Panc1 (cell line): Measurements from ENCODE around the gene TRAK2. TPM values are rescaled to one million over a fixed set of nuclear protein-coding genes. Genes with fewer than 3 reads are reported as not detected.

ENCODE experiments used
- ATAC-seq: fragments of 200-7000 bp; cut with Tn5 transposase; 2 replicates; pipeline ENCODE4 v1.9.1; 2020; ENCODE audit warnings: mild to moderate bottlenecking, moderate library complexity
- BruUV-seq: library from RNA; stranded (reverse); fragments of 400-500 nt; replicated peaks from 2 replicates; lab custom pipeline; 2021; lab: Mats Ljungman, UMichigan
- CTCF ChIA-PET: fragments of 300-600 bp; sonication (Branson Sonifier 250); formaldehyde crosslinking; loops from one replicate; lab custom pipeline; 2022; ENCODE audit warnings: antibody characterized with exemption; lab: Charles Lee
- POLR2A ChIA-PET: fragments of 300-600 bp; sonication (Branson Sonifier 250); formaldehyde crosslinking; loops from one replicate; lab custom pipeline; 2022; ENCODE audit warnings: antibody characterized with exemption; lab: Charles Lee
- DNase-seq: peaks from one replicate; pipeline ENCODE4 v3.0.0-alpha.2; 2010; ENCODE audit warnings: low read depth, low spot score
- H3K27ac ChIP-seq: 2 replicates; pipeline ENCODE4 v1.5.1; 2011; ENCODE audit warnings: mild to moderate bottlenecking, low read length, inconsistent platforms
- H3K27me3 ChIP-seq: fragments of 200-500 bp; sonication (Bioruptor generic); 2 replicates; pipeline ENCODE4 v1.6.0; 2014; ENCODE audit warnings: low read length, inconsistent platforms; ENCODE audit not compliant: control insufficient read depth, insufficient read depth
- H3K36me3 ChIP-seq: fragments of 200-500 bp; sonication (Bioruptor generic); 2 replicates; pipeline ENCODE4 v1.5.1; 2014; ENCODE audit warnings: inconsistent platforms, mild to moderate bottlenecking, low read length, moderate library complexity; ENCODE audit not compliant: control insufficient read depth, insufficient read depth
- H3K4me1 ChIP-seq: 2 replicates; pipeline ENCODE4 v1.5.1; 2011; ENCODE audit warnings: inconsistent platforms, mild to moderate bottlenecking, low read length, moderate library complexity; ENCODE audit not compliant: control insufficient read depth, insufficient read depth
- H3K4me3 ChIP-seq, 2 experiments: 2 replicates each; pipeline ENCODE4 v1.5.1; 2011 to 2012; ENCODE audit warnings: low read depth in 2 of 2, low read length in 2 of 2, mild to moderate bottlenecking in 2 of 2, inconsistent platforms in 1 of 2, moderate library complexity in 1 of 2
- H3K9me3 ChIP-seq: fragments of 200-500 bp; sonication (Bioruptor generic); 2 replicates; pipeline ENCODE4 v1.5.1; 2014; ENCODE audit warnings: low read depth, mild to moderate bottlenecking, inconsistent platforms, low read length, moderate library complexity; ENCODE audit not compliant: control insufficient read depth, insufficient read depth
- POLR2AphosphoS5 ChIP-seq: IDR thresholded peaks from 2 replicates; pipeline ENCODE4 v1.6.1; 2012; ENCODE audit warnings: mild to moderate bottlenecking, low read depth, low read length, moderate library complexity
- SIN3A ChIP-seq: IDR thresholded peaks from 2 replicates; pipeline ENCODE4 v1.6.1; 2012; ENCODE audit warnings: low read depth, mild to moderate bottlenecking, low read length, moderate library complexity, borderline replicate concordance; ENCODE audit not compliant: insufficient read depth
- TCF7L2 ChIP-seq: IDR thresholded peaks from 2 replicates; pipeline ENCODE4 v1.6.1; 2011; ENCODE audit warnings: mild to moderate bottlenecking, low read depth, low read length, inconsistent platforms
- in situ Hi-C: cut with HindIII; loops from 2 replicates; pipeline ENCODE4 v1.10.0; 2016; ENCODE audit warnings: low sequenced_read_pairs, low pct_unique_long_range_greater_than_20kb
- intact Hi-C: fragments of 100-400 bp; cut with micrococcal nuclease; formaldehyde crosslinking; loops from one replicate; pipeline ENCODE4 v1.10.0; 2022; ENCODE audit not compliant: unreplicated experiment
- total RNA-seq: library from RNA; stranded (reverse); gene quantifications from one replicate; pipeline ENCODE4 v1.2.1, GENCODE V29; 2021; ENCODE audit not compliant: unreplicated experiment
- TF ChIP-seq, protein P1 (sequence below): fragments of 450-650 bp; IDR thresholded peaks from 2 replicates; pipeline ENCODE4 v1.5.1; 2017; ENCODE audit warnings: mild to moderate bottlenecking
- TF ChIP-seq, protein P2 (sequence below), 2 experiments: IDR thresholded peaks; 2 replicates each; pipeline ENCODE4 v1.6.1; 2011 to 2012; ENCODE audit warnings: low read depth in 2 of 2, control low read depth in 1 of 2, low read length in 1 of 2, mild to moderate bottlenecking in 1 of 2, moderate library complexity in 1 of 2; ENCODE audit not compliant: insufficient read depth in 1 of 2

The TRAK2 gene
- total RNA-seq, 1 experiment from 2014 or later = 35.7 TPM

DNA sequence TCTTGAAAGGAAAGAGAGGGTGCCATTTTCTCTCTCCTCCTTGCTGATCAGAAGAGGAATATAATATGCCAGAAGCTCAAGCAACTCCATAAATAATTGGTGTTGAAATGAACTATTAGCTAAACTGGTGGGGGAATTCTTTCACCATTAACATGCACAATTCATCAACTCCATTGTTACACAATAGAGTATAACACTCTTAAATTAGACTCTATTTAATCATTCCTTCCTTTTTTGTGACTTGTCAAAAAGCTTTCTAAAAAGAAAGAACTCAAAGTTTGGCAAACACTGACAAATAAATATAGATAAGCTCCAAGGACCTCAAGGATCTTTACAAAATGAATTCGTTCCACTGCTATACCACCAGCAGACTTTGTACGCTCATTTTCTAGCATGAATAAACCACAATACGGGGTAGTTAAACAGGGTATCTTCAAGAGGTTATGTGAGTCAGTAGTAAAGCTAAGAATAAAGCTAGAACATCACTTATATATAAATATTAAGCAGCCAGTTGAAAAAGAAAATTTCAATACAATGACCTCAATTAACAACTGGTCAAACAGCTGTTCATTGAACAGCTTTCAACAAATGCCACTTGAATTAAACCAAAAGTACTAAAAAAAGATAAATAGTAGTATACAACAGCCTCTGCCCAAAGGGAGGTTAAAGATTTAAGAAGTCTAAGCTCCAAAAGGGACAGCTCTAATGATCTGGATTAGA lies 6.4 kb downstream of the TRAK2 start:
- no peak for TF ChIP-seq TCF7L2
- TF ChIP-seq, protein P1, sequence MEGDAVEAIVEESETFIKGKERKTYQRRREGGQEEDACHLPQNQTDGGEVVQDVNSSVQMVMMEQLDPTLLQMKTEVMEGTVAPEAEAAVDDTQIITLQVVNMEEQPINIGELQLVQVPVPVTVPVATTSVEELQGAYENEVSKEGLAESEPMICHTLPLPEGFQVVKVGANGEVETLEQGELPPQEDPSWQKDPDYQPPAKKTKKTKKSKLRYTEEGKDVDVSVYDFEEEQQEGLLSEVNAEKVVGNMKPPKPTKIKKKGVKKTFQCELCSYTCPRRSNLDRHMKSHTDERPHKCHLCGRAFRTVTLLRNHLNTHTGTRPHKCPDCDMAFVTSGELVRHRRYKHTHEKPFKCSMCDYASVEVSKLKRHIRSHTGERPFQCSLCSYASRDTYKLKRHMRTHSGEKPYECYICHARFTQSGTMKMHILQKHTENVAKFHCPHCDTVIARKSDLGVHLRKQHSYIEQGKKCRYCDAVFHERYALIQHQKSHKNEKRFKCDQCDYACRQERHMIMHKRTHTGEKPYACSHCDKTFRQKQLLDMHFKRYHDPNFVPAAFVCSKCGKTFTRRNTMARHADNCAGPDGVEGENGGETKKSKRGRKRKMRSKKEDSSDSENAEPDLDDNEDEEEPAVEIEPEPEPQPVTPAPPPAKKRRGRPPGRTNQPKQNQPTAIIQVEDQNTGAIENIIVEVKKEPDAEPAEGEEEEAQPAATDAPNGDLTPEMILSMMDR = no peak
- TF ChIP-seq SIN3A = no peak
- TF ChIP-seq POLR2AphosphoS5 = no peak
- TF ChIP-seq, protein P2, sequence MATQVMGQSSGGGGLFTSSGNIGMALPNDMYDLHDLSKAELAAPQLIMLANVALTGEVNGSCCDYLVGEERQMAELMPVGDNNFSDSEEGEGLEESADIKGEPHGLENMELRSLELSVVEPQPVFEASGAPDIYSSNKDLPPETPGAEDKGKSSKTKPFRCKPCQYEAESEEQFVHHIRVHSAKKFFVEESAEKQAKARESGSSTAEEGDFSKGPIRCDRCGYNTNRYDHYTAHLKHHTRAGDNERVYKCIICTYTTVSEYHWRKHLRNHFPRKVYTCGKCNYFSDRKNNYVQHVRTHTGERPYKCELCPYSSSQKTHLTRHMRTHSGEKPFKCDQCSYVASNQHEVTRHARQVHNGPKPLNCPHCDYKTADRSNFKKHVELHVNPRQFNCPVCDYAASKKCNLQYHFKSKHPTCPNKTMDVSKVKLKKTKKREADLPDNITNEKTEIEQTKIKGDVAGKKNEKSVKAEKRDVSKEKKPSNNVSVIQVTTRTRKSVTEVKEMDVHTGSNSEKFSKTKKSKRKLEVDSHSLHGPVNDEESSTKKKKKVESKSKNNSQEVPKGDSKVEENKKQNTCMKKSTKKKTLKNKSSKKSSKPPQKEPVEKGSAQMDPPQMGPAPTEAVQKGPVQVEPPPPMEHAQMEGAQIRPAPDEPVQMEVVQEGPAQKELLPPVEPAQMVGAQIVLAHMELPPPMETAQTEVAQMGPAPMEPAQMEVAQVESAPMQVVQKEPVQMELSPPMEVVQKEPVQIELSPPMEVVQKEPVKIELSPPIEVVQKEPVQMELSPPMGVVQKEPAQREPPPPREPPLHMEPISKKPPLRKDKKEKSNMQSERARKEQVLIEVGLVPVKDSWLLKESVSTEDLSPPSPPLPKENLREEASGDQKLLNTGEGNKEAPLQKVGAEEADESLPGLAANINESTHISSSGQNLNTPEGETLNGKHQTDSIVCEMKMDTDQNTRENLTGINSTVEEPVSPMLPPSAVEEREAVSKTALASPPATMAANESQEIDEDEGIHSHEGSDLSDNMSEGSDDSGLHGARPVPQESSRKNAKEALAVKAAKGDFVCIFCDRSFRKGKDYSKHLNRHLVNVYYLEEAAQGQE (IDR thresholded peaks at IDR 0.05; ENCODE audit: insufficient read depth in 1 of 2, low read depth in 2 of 2, low read length in 1 of 2) = no peak
- Histone ChIP-seq H3K27ac (no peak overlapping the region), H3K4me1 (peaks cover 3% of the 10 kb centered on the region; the same call in 1 of the 2 replicates), H3K4me3 (no peak overlapping the region), H3K9me3 (no peaks in the 10 kb centered on the region), H3K36me3 (no peaks in the 10 kb centered on the region; the same call in 1 of the 2 replicates), H3K27me3 (no peaks in the 10 kb centered on the region)
- POLR2A ChIA-PET = no interaction called here
- in situ Hi-C loops = no loop called here
- ATAC-seq (no peak), DNase-seq (no peak)
- BruUV-seq = no TSS peak
- CTCF ChIA-PET = interaction anchor here (0.6 to 0.7 kb wide), 2 partner anchors 1277 to 1383 kb away, joined by 6 to 7 read pairs; no protein-coding TSS in a partner anchor
- intact Hi-C loops = no loop called here

DNA sequence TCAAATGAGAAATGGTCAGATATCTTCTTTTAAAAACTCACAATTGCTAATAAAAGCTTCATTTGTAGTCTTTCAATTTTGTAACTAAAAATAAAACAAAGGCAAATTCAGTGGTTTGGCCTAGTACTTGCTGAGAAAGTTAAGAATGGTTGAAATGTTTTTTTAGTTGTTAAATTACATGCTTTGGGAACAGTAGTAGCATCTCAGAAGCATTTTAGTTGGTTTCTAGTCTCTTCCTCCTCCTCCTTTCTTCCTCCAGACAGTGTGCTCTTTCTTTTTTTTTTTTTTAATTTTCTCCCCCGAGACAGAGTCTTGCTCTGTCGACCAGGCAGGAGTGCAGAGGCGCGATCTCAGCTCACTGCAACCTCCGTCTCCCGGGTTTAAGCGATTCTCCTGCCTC lies 9.8 kb downstream of the TRAK2 start:
- H3K4me1 ChIP-seq = no peaks in the 10 kb centered on the region; the same call in 1 of the 2 replicates
- TF ChIP-seq POLR2AphosphoS5 (no peak), SIN3A (no peak), TCF7L2 (no peak)
- TF ChIP-seq, protein P2 (IDR thresholded peaks at IDR 0.05; ENCODE audit: insufficient read depth in 1 of 2, low read depth in 2 of 2, low read length in 1 of 2) = no peak
- H3K27ac ChIP-seq = no peak overlapping the region
- ATAC-seq (no peak), DNase-seq (no peak)
- H3K27me3 ChIP-seq = no peaks in the 10 kb centered on the region
- POLR2A ChIA-PET = no interaction called here
- H3K9me3 ChIP-seq = no peaks in the 10 kb centered on the region
- CTCF ChIA-PET = no interaction called here
- in situ Hi-C loops = no loop called here
- intact Hi-C loops = no loop called here
- no peaks in the 10 kb centered on the region; the same call in 1 of the 2 replicates for H3K36me3 ChIP-seq
- no peak overlapping the region for H3K4me3 ChIP-seq
- no TSS peak for BruUV-seq
